ENCODE results near the gene PMS1.
"Not testable (repeated sequence)": the region's sequence is repeated elsewhere in the genome, so short reads cannot be mapped to it uniquely, and the experiment has no call there.

Gene PMS1

DNA sequence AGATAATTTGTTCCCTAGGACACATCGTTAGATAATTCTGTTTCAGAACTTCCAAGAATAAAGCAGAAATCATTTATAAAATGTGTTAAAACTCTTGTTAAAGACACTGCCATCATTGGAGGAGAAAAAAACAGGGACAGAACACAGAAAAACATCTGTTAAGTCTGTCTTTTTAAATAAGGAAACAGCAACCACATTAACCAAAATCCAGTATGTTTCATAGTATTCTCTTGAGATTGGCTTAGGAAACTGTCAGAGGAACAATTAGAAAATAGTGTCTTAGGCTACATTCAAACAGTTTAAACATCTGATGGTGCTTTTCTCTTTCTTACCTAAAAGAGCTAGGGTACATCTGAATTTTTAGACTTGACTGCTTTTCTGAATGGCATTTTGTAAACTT is 81.6 kb downstream of the PMS1 start:
- no peak for DNase-seq (ENCODE audit: low spot score)

GRCh38 chr2:189866296-189866695 is 82.0 kb downstream of the PMS1 start:
- DNase-seq (ENCODE audit: low spot score), result no peak

- no peak for DNase-seq (ENCODE audit: low spot score)
Measured at GRCh38 chr2:189868896-189869295, 84.6 kb downstream of the PMS1 start.

DNA sequence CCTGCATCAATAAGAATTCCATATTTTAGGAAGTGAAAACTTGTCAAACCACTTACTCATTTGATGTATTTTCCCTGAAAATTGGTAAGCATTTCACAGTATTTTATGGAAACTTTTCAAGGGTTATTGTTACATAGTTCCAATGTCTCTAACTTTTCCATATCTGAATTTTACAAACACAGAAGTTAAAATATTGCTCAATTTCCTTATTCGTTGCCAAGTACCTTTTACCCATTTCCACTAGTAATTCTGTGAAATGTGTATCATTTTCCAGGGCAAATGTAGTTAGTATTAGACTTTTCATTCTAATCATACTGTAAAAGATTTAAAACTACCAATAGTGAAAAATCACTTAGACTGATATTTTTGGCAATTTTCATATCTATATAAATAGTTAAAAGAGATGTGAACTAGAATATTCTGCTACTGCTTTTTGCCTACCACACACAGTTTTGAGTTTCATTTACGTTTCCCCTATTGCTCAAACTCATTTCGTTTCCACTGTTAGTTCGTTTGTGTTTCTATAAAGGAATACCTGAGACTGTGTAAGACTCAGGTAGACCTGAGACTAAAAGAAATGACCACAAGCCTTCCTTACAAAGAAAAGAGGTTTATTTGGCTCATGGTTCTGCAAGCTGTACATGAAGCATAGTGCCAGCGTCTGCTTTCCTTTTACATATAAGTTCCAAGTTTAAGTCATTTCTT is 86.3 kb downstream of the PMS1 start:
- no peak for DNase-seq (ENCODE audit: low spot score)

DNA sequence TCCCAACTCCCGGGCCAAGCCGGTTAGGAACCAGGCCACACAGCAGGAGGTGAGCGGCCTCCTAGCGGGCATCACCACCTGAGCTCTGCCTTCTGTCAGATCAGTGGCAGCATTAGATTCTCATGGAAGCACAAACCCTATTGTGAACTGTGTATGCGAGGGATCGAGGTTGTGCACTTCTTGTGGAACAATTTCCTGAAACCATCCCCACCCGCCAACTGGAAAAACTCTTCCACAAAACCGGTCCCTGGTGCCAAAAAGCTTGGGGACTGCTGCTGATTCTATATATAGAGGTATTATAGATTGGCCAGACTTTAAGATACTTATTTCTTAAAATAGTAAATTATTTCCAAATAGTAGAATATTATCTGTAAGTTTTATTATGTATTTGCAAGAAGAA is 89.4 kb downstream of the PMS1 start:
- no peak for DNase-seq (ENCODE audit: low spot score)

GRCh38 chr2:189874586-189875320 is 90.5 kb downstream of the PMS1 start:
- no peak for DNase-seq (ENCODE audit: low spot score)

DNA sequence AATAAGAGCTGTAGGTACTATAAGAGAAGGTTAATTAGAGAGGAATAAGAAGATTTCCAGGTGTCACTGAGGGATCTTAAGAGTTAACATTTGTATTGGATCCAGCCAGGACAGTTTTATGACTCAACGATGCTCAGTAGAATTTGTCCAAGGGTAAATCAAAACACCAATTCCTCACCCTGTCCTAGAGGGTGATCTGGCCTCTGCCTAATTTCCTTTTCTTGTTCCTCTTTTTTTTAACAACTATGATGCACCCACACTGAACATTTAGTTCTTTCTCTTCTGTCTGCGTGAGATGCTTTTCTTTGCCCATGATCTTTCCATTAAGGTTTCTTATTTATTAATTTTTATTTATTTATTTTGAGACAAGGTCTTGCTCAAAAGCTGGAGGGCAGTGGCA is 92.0 kb downstream of the PMS1 start:
- no peak for DNase-seq (ENCODE audit: low spot score)

- DNase-seq (ENCODE audit: low spot score), result no peak
Measured at GRCh38 chr2:189879716-189880081, 95.4 kb downstream of the PMS1 start.

GRCh38 chr2:189880429-189880828 is 96.2 kb downstream of the PMS1 start:
- no peak for DNase-seq (ENCODE audit: low spot score)

DNA sequence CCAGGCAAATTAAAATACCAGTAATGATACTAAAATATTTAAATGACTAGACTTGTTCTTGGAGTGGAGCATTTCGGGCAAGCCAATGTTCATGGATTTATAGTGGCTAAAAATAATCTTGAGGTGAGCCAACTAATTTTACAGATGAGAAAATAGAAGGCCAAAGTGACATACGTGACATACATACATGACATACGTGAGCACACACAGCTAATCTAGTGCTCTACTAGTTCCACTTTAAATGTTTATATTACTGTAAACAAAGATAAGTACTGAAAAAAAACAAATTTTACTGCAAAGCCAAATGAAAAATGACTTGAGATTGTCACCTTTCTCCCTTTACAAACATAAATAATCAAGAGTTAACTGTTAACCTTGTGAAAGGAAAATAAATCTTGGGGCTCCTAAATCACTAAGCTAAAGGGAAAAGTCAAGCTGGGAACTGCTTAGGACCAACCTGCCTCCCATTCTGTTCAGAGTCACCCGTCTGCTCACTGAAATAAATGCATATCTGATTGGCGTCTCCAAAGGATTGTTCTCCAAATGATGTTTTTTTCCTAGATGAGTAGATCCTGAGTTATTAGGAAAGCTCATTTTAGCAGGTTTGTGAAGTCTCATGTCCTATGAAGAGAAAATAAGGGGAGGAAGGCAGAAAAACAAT is 96.7 kb downstream of the PMS1 start:
- no peak for DNase-seq (ENCODE audit: low spot score)

DNA sequence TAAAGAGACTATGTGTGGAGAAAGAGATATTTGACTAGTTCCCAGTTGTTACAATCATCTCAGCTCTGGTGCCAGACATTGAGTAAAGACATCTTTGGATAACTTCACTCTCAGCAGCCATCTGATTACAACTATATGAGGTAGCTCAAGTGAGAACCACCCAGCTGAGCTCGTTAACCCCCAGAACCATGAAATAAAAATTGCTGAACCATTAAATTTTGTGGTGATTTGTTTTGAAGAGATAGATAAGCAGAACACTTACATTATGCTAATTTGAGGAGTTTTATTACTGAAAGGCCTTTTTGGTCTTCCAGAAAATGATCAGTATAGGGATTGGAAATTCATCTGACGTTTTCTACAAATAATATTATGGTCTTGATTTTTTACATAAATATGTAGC is 101.1 kb downstream of the PMS1 start:
- DNase-seq (ENCODE audit: low spot score), result no peak

DNA sequence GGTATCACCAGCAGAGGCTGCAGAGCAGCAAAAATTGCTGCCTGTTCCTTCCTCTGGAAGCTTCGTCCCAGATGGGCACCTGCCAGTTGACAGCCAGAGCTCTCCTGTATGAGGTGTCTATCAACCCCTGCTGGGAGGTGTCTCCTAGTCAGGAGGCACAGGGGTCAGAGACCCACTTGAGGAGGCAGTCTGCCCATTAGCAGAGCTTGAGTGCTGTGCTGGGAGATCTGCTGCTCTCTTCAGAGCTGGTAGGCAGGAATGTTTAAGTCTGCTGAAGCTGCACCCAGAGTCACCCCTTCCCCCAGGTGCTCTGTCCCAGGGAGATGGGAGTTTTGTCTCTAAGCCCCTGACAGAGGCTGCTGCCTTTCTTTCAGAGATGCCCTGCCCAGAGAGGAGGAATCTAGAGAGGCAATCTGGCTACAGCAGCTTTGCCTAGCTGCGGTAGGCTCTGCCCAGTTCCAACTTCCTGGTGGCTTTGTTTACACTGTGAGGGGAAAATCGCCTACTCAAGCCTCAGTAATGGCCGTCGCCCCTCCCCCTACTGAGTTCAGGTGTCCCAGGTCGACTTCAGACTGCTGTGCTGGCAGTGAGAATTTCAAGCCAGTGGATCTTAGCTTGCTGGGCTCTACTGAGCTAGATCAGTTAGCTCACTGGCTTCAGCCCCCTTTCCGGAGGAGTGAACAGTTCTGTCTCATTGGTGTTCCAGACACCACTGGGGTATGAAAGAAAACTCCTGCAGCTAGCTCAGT is 108.5 kb downstream of the PMS1 start:
- not testable (repeated sequence) for DNase-seq (ENCODE audit: low spot score)

DNA sequence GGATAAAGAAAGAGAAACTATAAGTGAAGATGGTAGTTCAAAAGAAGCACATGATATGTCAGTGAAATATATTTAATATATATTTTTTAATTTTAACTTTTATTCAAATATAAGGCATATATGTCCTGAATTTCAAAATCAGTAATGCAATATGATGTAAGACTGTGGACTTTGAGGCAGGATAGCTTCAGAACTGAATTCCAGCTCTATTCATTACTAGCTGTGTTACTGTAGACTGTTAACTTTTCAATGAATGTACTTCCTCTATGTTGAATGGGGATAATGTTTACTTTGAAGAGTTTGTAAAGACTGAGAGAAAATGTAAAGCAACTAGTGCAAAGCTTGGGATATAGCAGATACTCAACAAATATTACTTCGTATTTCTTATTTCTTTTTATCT is 112.6 kb downstream of the PMS1 start:
- no peak for DNase-seq (ENCODE audit: low spot score)

- no peak for DNase-seq (ENCODE audit: low spot score)
Measured at GRCh38 chr2:189899101-189899500, 114.9 kb downstream of the PMS1 start.

GRCh38 chr2:189900726-189901125 is 116.5 kb downstream of the PMS1 start:
- DNase-seq (ENCODE audit: low spot score), result no peak

GRCh38 chr2:189901664-189902063 is 117.4 kb downstream of the PMS1 start:
- DNase-seq (ENCODE audit: low spot score), result no peak

GRCh38 chr2:189913821-189914220 is 129.6 kb downstream of the PMS1 start:
- DNase-seq (ENCODE audit: low spot score), result no peak

GRCh38 chr2:189916651-189917050 is 132.4 kb downstream of the PMS1 start:
- DNase-seq (ENCODE audit: low spot score), result no peak

All from hematopoietic multipotent progenitor cell treated with erythropoietin and hydrocortisone succinate and interleukin-3 and kit ligand, for 15 days (in vitro differentiated cells).